Measurements from ENCODE around the gene MRPL38.

DNA sequence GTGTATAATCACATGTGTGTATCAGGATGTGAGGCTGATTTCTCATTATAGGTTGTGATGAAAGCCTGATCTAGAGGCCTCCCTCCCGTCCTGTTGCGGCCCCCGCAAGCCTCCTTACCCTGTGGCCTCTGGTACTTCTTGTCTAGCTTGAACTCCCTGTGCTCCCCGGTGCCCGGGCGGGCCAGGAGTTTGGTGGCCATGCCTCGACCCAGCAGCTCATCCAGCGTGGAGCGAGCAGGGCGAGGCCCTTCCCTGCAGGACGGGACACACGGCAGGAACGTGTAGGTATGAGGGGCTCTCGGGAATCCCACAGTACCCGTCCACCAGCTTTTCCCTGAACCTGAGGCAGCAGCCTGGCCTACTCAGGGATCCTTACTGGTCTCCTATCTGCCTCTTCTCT is 21.2 kb upstream of the MRPL38 start:
- TF ChIP-seq, protein P1, sequence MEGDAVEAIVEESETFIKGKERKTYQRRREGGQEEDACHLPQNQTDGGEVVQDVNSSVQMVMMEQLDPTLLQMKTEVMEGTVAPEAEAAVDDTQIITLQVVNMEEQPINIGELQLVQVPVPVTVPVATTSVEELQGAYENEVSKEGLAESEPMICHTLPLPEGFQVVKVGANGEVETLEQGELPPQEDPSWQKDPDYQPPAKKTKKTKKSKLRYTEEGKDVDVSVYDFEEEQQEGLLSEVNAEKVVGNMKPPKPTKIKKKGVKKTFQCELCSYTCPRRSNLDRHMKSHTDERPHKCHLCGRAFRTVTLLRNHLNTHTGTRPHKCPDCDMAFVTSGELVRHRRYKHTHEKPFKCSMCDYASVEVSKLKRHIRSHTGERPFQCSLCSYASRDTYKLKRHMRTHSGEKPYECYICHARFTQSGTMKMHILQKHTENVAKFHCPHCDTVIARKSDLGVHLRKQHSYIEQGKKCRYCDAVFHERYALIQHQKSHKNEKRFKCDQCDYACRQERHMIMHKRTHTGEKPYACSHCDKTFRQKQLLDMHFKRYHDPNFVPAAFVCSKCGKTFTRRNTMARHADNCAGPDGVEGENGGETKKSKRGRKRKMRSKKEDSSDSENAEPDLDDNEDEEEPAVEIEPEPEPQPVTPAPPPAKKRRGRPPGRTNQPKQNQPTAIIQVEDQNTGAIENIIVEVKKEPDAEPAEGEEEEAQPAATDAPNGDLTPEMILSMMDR (IDR thresholded peaks at IDR 0.05) = no peak
- TF ChIP-seq EZH2 (IDR thresholded peaks at IDR 0.05; ENCODE audit: borderline replicate concordance, insufficient read depth, low read depth, low read length, poor library complexity, severe bottlenecking) = no peak
